Right renal cortex interstitium (tissue), 3 donors: ENCODE results near the gene CCDC78. TPM values are rescaled to one million over a fixed set of nuclear protein-coding genes. Genes with fewer than 3 reads are reported as not detected.

Source experiments
- DNase-seq, 3 donors: peaks; one replicate each; pipeline ENCODE4 v3.0.0-alpha.2; 2013; ENCODE audit warnings: low read depth in 3 of 3, low spot score in 2 of 3
- polyA plus RNA-seq, 3 donors: library from polyadenylated mRNA; unstranded; fragments of 120-200 nt; gene quantifications; one replicate each; pipeline ENCODE4 v1.2.1, GENCODE V29; 2013; ENCODE audit not compliant: insufficient read length in 3 of 3

Gene CCDC78
- polyA plus RNA-seq, 3 donors: 0.74 to 1.3 (median 1.2) TPM

- peak; percentile 63 to 78 (median 67) for DNase-seq
Measured at GRCh38 chr16:740764-741505, 14.7 kb upstream of the CCDC78 start, which contains the start of gene CIAO3. CIAO3 (minus strand) TSS chr16:740997; CDS start chr16:740985, 12 bp downstream.

GRCh38 chr16:740459-740763 is 14.2 kb upstream of the CCDC78 start:
- no peak for DNase-seq

- no peak for DNase-seq
Measured at GRCh38 chr16:739560-740458, 13.6 kb upstream of the CCDC78 start.

- no peak for DNase-seq
Measured at GRCh38 chr16:736936-737481, 10.8 kb upstream of the CCDC78 start.

GRCh38 chr16:735982-736453 is 9.8 kb upstream of the CCDC78 start:
- DNase-seq: no peak

GRCh38 chr16:734981-735881 is 9.0 kb upstream of the CCDC78 start:
- no peak for DNase-seq

- no peak for DNase-seq
Measured at GRCh38 chr16:734208-734980, 8.2 kb upstream of the CCDC78 start.

GRCh38 chr16:733382-734207 is 7.4 kb upstream of the CCDC78 start:
- no peak for DNase-seq

- no peak for DNase-seq
Measured at GRCh38 chr16:732936-733335, 6.7 kb upstream of the CCDC78 start.

- DNase-seq: no peak
Measured at GRCh38 chr16:732332-732731, 6.1 kb upstream of the CCDC78 start.

GRCh38 chr16:730666-731509 is 4.6 kb upstream of the CCDC78 start:
- DNase-seq: no peak

- DNase-seq: no peak
Measured at GRCh38 chr16:729768-730665, 3.8 kb upstream of the CCDC78 start.

- DNase-seq: no peak
Measured at GRCh38 chr16:728890-729744, 2.9 kb upstream of the CCDC78 start.

- DNase-seq: no peak
Measured at GRCh38 chr16:728131-728889, 2.1 kb upstream of the CCDC78 start.

GRCh38 chr16:727291-727977 is 1.2 kb upstream of the CCDC78 start:
- no peak for DNase-seq
